Sigmoid colon (tissue), 7 donors: ENCODE data around the gene CEP104. TPM values are rescaled to one million over a fixed set of nuclear protein-coding genes. Genes with fewer than 3 reads are reported as not detected.

Experiments
- DNase-seq: peaks from one replicate; pipeline ENCODE4 v3.0.0-alpha.2; 2019
- H3K27ac ChIP-seq, 4 donors: fragments of 200-600 bp; sonication (generic); one replicate each; pipeline ENCODE4 v1.5.1; 2016 to 2019; ENCODE audit warnings: mild to moderate bottlenecking in 1 of 4
- H3K27me3 ChIP-seq, 3 donors: fragments of 200-600 bp; sonication (generic); one replicate each; pipeline ENCODE4 v1.5.1; 2019; ENCODE audit warnings: mild to moderate bottlenecking in 1 of 3
- H3K36me3 ChIP-seq, 4 donors: fragments of 200-600 bp; sonication (generic); one replicate each; pipeline ENCODE4 v1.5.1; 2016 to 2019
- H3K4me1 ChIP-seq, 4 donors: fragments of 200-600 bp; sonication (generic); one replicate each; pipeline ENCODE4 v1.5.1; 2017 to 2019
- H3K4me3 ChIP-seq, 4 donors: fragments of 200-600 bp; sonication (generic); one replicate each; pipeline ENCODE4 v1.5.1; 2017 to 2019; ENCODE audit warnings: mild to moderate bottlenecking in 2 of 4, moderate library complexity in 1 of 4
- H3K9me3 ChIP-seq, 4 donors: fragments of 200-600 bp in 3 of 4; sonication (generic) in 3 of 4; one replicate each; pipeline versions ENCODE4 v1.5.1 to v1.6.1; 2013 to 2019
- CTCF ChIP-seq, 4 experiments: fragments of 450-650 bp in 3 of 4; fragments of 200-600 bp in 1 of 4; IDR thresholded peaks; one replicate each; pipeline ENCODE4 v1.5.1; 2016 to 2019; ENCODE audit warnings: antibody characterized with exemption in 4 of 4, mild to moderate bottlenecking in 3 of 4, moderate library complexity in 2 of 4
- EP300 ChIP-seq, 4 donors: sonication (generic); formaldehyde crosslinking; IDR thresholded peaks; one replicate each; pipeline ENCODE4 v1.6.1; 2017; ENCODE audit warnings: antibody characterized with exemption in 4 of 4
- POLR2A ChIP-seq, 2 donors: fragments of 450-650 bp; IDR thresholded peaks; one replicate each; pipeline ENCODE4 v1.6.1; 2016; ENCODE audit warnings: antibody characterized with exemption in 2 of 2, mild to moderate bottlenecking in 2 of 2, moderate library complexity in 2 of 2
- POLR2AphosphoS5 ChIP-seq, 4 donors: sonication (generic); formaldehyde crosslinking; IDR thresholded peaks; one replicate each; pipeline ENCODE4 v1.6.1; 2017; ENCODE audit warnings: antibody characterized with exemption in 4 of 4
- WGBS, 2 donors: extraction: QIAGEN DNeasy Blood & Tissue Kit; methylation state at CpG; one replicate each; pipeline ENCODE4 v1.1.7; 2013; 5-methylcytosine and 5-hydroxymethylcytosine counted together
- intact Hi-C: fragments of 100-400 bp; cut with DNase I; formaldehyde crosslinking; loops from one replicate; pipeline ENCODE4 v1.15.1; 2023
- polyA plus RNA-seq, 3 donors: library from polyadenylated mRNA; stranded (reverse); fragments of 200-250 nt; gene quantifications; one replicate each; pipeline ENCODE4 v1.2.3, GENCODE V29; 2013
- total RNA-seq, 4 donors: library from RNA; depleted of rRNA; stranded (reverse); fragments of >200 nt; gene quantifications; one replicate each; pipeline ENCODE4 v1.1.0, GENCODE V29; 2016
- donor health status: healthy with polysubstance abuse.
- donor health status: Bipolar disorder and iron deficiency.
- donor health status: healthy.

The CEP104 gene
- total and polyA plus RNA-seq, 7 donors = 12.0 to 32.5 (median 21.6) TPM

- no peak for TF ChIP-seq POLR2AphosphoS5 (IDR thresholded peaks at IDR 0.05)
- no peak for TF ChIP-seq POLR2A (IDR thresholded peaks at IDR 0.05)
- no peak for TF ChIP-seq EP300 (IDR thresholded peaks at IDR 0.05)
- TF ChIP-seq CTCF (IDR thresholded peaks at IDR 0.05) = no peak
- no peak overlapping the region for H3K27ac ChIP-seq
- H3K4me1 ChIP-seq = no peaks in the 10 kb centered on the region
- H3K27me3 ChIP-seq = no peaks in the 10 kb centered on the region
- intact Hi-C loops = no loop called here
- 81 to 85% methylated on average over 10 of the region's 10 CpGs for WGBS, 2 donors
- DNase-seq = peak; percentile 47
- H3K9me3 ChIP-seq = no peaks in the 10 kb centered on the region
- H3K4me3 ChIP-seq = no peak overlapping the region
- H3K36me3 ChIP-seq = peaks cover 12 to 89% (median 40%) of the 10 kb centered on the region in 4 donors
Observed at GRCh38 chr1:3819771-3820200, 37.2 kb downstream of the CEP104 start.

- no peak overlapping the region for H3K4me3 ChIP-seq
- WGBS, 2 donors = 94% methylated on average over 28 of the region's 28 CpGs
- TF ChIP-seq EP300 (IDR thresholded peaks at IDR 0.05) (no peak), CTCF (IDR thresholded peaks at IDR 0.05) (no peak), POLR2A (IDR thresholded peaks at IDR 0.05) (no peak), POLR2AphosphoS5 (IDR thresholded peaks at IDR 0.05) (no peak)
- H3K27me3 ChIP-seq = no peaks in the 10 kb centered on the region
- intact Hi-C loops = no loop called here
- DNase-seq = peak; percentile 46
- no peaks in the 10 kb centered on the region for H3K4me1 ChIP-seq
- no peak overlapping the region for H3K27ac ChIP-seq
- H3K36me3 ChIP-seq = peaks cover 5 to 88% (median 46%) of the 10 kb centered on the region in 4 donors
- no peaks in the 10 kb centered on the region for H3K9me3 ChIP-seq
Observed at GRCh38 chr1:3817821-3818597, 39.0 kb downstream of the CEP104 start.

GRCh38 chr1:3817138-3817740 lies 39.8 kb downstream of the CEP104 start:
- Histone ChIP-seq H3K27ac (no peak overlapping the region), H3K4me1 (no peaks in the 10 kb centered on the region), H3K9me3 (no peaks in the 10 kb centered on the region), H3K27me3 (no peaks in the 10 kb centered on the region), H3K36me3 (peaks cover 0 to 81% (median 40%) of the 10 kb centered on the region in 4 donors), H3K4me3 (no peak overlapping the region)
- intact Hi-C loops = no loop called here
- DNase-seq = peak; percentile 52
- TF ChIP-seq POLR2A (IDR thresholded peaks at IDR 0.05) (no peak), POLR2AphosphoS5 (IDR thresholded peaks at IDR 0.05) (no peak), EP300 (IDR thresholded peaks at IDR 0.05) (no peak), CTCF (IDR thresholded peaks at IDR 0.05) (no peak)
- 94 to 96% methylated on average over 17 of the region's 17 CpGs for WGBS, 2 donors

- 86 to 92% methylated on average over 38 of the region's 38 CpGs for WGBS, 2 donors
Observed at GRCh38 chr1:3816331-3817137, 40.5 kb downstream of the CEP104 start.

More at GRCh38 chr1:3816331-3817137, 40.5 kb downstream of the CEP104 start:
- TF ChIP-seq POLR2A (IDR thresholded peaks at IDR 0.05) = no peak
- no peak for TF ChIP-seq POLR2AphosphoS5 (IDR thresholded peaks at IDR 0.05)
- no peak for TF ChIP-seq CTCF (IDR thresholded peaks at IDR 0.05)
- TF ChIP-seq EP300 (IDR thresholded peaks at IDR 0.05) = no peak
- Histone ChIP-seq H3K4me1 (no peaks in the 10 kb centered on the region), H3K4me3 (no peak overlapping the region), H3K27ac (no peak overlapping the region), H3K27me3 (no peaks in the 10 kb centered on the region), H3K36me3 (peaks cover 0 to 74% (median 34%) of the 10 kb centered on the region in 4 donors), H3K9me3 (no peaks in the 10 kb centered on the region)
- DNase-seq = peak; percentile 53
- intact Hi-C loops = no loop called here
